Activated CD4-positive, alpha-beta T cell treated with anti-CD3 and anti-CD28 coated beads for 36 hours (primary cell): ENCODE data around the gene ORC1. TPM values are rescaled to one million over a fixed set of nuclear protein-coding genes. Genes with fewer than 3 reads are reported as not detected.

ENCODE experiments used
- ATAC-seq: fragments of 200-7000 bp; cut with Tn5 transposase; one replicate; pipeline ENCODE4 v1.10.0; 2021; ENCODE audit warnings: mild to moderate bottlenecking, moderate library complexity
- CTCF ChIA-PET: fragments of 350-600 bp; sonication (Branson Sonifier 250); formaldehyde crosslinking; loops from one replicate; lab custom pipeline; 2021; ENCODE audit warnings: antibody characterized with exemption; lab: Charles Lee
- POLR2A ChIA-PET: fragments of 350-600 bp; sonication (Branson Sonifier 250); formaldehyde crosslinking; loops from one replicate; lab custom pipeline; 2021; ENCODE audit warnings: antibody characterized with exemption, inconsistent platforms; lab: Charles Lee
- DNase-seq: peaks from one replicate; pipeline ENCODE4 v3.0.0-alpha.2; 2020
- H3K27ac Mint-ChIP-seq: one replicate; pipeline ENCODE4 v1.8.0; 2021; ENCODE audit warnings: mixed read lengths
- H3K27me3 Mint-ChIP-seq: one replicate; pipeline ENCODE4 v1.8.0; 2021; ENCODE audit warnings: mixed read lengths
- H3K36me3 Mint-ChIP-seq: one replicate; pipeline ENCODE4 v1.8.0; 2021; ENCODE audit warnings: low read depth, mixed read lengths
- H3K4me1 Mint-ChIP-seq: one replicate; pipeline ENCODE4 v1.8.0; 2021; ENCODE audit warnings: mixed read lengths
- H3K4me3 Mint-ChIP-seq: one replicate; pipeline ENCODE4 v1.8.0; 2021; ENCODE audit warnings: mild to moderate bottlenecking, moderate library complexity, mixed read lengths
- H3K9me3 Mint-ChIP-seq: one replicate; pipeline ENCODE4 v1.8.0; 2021; ENCODE audit warnings: low read depth, mixed read lengths
- intact Hi-C, 2 experiments: fragments of 100-400 bp; cut with DNase I in 1 of 2; cut with micrococcal nuclease in 1 of 2; formaldehyde crosslinking; loops; one replicate each; pipeline versions ENCODE4 v1.14.2 to v1.15.1; 2022 to 2024; cut with DNase I, micrococcal nuclease
- total RNA-seq, 2 experiments: library from RNA; stranded (reverse); gene quantifications; one replicate each; pipeline ENCODE4 v1.2.3, GENCODE V29; 2021

ORC1 gene
- 10 to 100 TPM; 51.0 to 57.9 TPM for total RNA-seq

DNA sequence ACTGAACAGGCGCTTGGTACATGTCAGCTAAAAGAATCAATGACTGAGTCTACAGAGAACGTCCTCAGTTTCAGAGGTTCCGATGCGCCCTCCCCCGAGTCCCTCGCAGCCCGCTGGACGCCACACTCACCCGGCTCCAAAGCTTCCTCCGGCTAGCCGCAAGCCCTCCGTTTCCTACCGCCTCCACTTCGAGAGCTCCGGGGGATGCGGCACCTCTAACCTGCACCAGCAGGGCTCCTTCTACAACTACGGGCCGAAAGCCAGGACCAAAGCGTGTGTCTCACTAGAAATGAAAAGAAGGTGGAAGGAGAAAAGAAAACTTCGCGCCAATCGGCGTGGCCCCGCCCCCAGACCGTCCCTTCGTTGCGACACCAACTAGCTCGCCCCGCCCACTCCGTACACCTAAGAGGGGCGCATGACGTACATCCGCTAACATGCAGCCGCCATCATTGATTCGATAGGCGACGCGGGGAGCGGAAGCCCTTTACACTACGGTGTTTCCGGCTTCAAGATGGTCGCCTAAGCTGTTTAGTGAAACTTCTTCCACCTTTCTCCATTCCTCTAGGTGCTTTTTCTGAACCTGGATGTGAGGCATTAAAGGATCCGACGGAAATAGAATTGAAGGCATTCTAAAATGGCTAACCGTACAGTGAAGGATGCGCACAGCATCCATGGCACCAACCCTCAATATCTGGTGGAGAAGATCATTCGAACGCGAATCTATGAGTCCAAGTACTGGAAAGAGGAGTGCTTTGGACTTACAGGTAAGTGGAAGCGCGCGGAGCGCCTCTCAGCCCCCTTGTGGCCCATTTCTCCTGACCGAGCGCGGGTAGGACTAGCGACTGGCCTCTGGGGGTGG lies at the start of gene ORC1, which contains the start of gene PRPF38A:
ORC1 (minus strand) TSS at position 308 of the 859 bp plus-strand sequence. CDS start 2,200 bp downstream, outside the sequence.
PRPF38A (plus strand) TSS at position 487 of the 859 bp plus-strand sequence; CDS start at position 635, 148 bp downstream.
- Mint-ChIP-seq H3K9me3 (no peaks in the 10 kb centered on the region), H3K36me3 (peaks cover 61% of the 10 kb centered on the region), H3K27me3 (no peaks in the 10 kb centered on the region), H3K4me3 (peak within 1 kb of the TSS; percentile 98), H3K27ac (peak within 1 kb of the TSS; percentile 99), H3K4me1 (peaks cover 45% of the 10 kb centered on the region)
- DNase-seq (peak; percentile 99), ATAC-seq (peak; percentile 92)
- ChIA-PET POLR2A (interaction anchor here (0.5 to 2.7 kb wide), 17 partner anchors 11 to 784 kb away, joined by 3 to 18 read pairs (median 3); partner anchors contain the start of genes CC2D1B, SHISAL2A, TUT4 and TXNDC12), CTCF (interaction anchor here (0.5 to 2.1 kb wide), 13 partner anchors 10 to 769 kb away, joined by 3 to 13 read pairs (median 5); partner anchors contain the start of gene CC2D1B)
- intact Hi-C loops = loop anchor here (1.0 to 10.0 kb wide), 23 partner anchors 18 to 1649 kb away; partner anchors contain the start of genes BTF3L4 (in 2 of the 2), CC2D1B (in 2 of the 2), TUT4 (in 2 of the 2) and COA7 (in 1 of the 2)

- CTCF ChIA-PET = interaction anchor here (0.6 kb wide), 1 partner anchor 155 kb away, joined by 3 read pairs; no protein-coding TSS in a partner anchor
These were observed 40.2 kb upstream of the ORC1 start for GRCh38 chr1:52444463-52444862.

GRCh38 chr1:52439976-52440375 lies 35.8 kb upstream of the ORC1 start:
- Mint-ChIP-seq H3K27ac (no peak overlapping the region), H3K27me3 (no peaks in the 10 kb centered on the region)
- intact Hi-C loops = no loop called here

More at GRCh38 chr1:52444463-52444862, 40.2 kb upstream of the ORC1 start:
- POLR2A ChIA-PET = no interaction called here
- Mint-ChIP-seq H3K4me1 (no peaks in the 10 kb centered on the region), H3K9me3 (no peaks in the 10 kb centered on the region), H3K27me3 (no peaks in the 10 kb centered on the region), H3K27ac (no peak overlapping the region), H3K36me3 (peaks cover 24% of the 10 kb centered on the region), H3K4me3 (no peak overlapping the region)
- DNase-seq (no peak), ATAC-seq (no peak)
- intact Hi-C loops = no loop called here

DNA sequence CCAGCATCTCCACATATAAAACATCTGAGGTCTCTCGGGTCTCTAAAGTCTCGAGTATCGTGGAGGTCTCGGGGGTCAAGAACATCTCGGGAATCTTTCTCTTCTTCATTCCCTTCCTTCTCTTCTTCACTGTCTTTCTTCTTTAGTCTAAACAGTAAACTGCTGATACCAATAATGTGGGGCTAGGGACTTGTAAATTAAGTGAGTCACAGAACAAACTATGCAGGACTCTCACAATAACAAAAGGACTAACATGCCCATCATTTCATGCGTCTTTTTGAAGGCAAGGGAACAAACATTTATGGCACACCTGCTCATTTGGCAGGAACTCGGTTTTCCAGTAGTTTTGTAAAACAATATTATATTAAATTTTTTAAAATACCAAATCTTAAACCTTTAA lies 32.6 kb upstream of the ORC1 start:
- Mint-ChIP-seq H3K9me3 (no peaks in the 10 kb centered on the region), H3K36me3 (peaks cover 30% of the 10 kb centered on the region), H3K4me3 (no peak overlapping the region), H3K27me3 (no peaks in the 10 kb centered on the region), H3K27ac (no peak overlapping the region), H3K4me1 (no peaks in the 10 kb centered on the region)
- no peak for ATAC-seq
- intact Hi-C loops = no loop called here
- POLR2A ChIA-PET = interaction anchor here (0.6 kb wide), 1 partner anchor 249 kb away, joined by 4 read pairs; no protein-coding TSS in a partner anchor
- CTCF ChIA-PET = no interaction called here
- no peak for DNase-seq

More at GRCh38 chr1:52439976-52440375, 35.8 kb upstream of the ORC1 start:
- no peak for ATAC-seq
- Mint-ChIP-seq H3K4me1 (no peaks in the 10 kb centered on the region), H3K9me3 (no peaks in the 10 kb centered on the region), H3K4me3 (no peak overlapping the region), H3K36me3 (peaks cover 22% of the 10 kb centered on the region)
- ChIA-PET POLR2A (no interaction called here), CTCF (interaction anchor here (1.5 kb wide), 1 partner anchor 35 kb away, joined by 3 read pairs; no protein-coding TSS in a partner anchor)
- DNase-seq = no peak

DNA sequence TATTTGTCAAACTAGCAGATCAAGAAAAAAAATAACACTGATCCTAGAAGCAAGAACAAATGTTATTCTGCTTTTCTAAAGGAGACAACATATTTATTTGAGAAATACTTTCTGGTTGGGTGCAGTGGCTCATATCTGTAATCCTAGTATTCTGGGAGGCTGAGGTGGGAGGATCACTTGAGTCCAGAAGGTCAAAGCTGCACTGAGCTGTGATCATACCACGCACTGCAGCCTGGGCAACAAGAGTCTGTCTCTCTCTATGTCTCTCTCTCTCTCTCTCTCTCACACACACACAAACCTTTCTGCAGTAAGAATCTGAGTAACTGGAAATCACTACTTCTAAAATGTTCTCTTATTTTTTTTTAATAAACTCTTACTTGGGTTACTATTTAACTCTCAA lies 31.4 kb upstream of the ORC1 start:
- DNase-seq (no peak), ATAC-seq (no peak)
- Mint-ChIP-seq H3K4me3 (no peak overlapping the region), H3K36me3 (peaks cover 34% of the 10 kb centered on the region), H3K27ac (no peak overlapping the region), H3K27me3 (no peaks in the 10 kb centered on the region), H3K9me3 (no peaks in the 10 kb centered on the region), H3K4me1 (no peaks in the 10 kb centered on the region)
- intact Hi-C loops = no loop called here
- ChIA-PET CTCF (interaction anchor here (0.7 to 1.7 kb wide), 2 partner anchors 9 to 198 kb away, joined by 3 to 4 read pairs; no protein-coding TSS in a partner anchor), POLR2A (no interaction called here)

GRCh38 chr1:52435211-52435610 lies 31.0 kb upstream of the ORC1 start:
- H3K4me1 Mint-ChIP-seq = no peaks in the 10 kb centered on the region
- H3K4me3 Mint-ChIP-seq = no peak overlapping the region
- peaks cover 35% of the 10 kb centered on the region for H3K36me3 Mint-ChIP-seq
- CTCF ChIA-PET = interaction anchor here (0.7 to 1.7 kb wide), 2 partner anchors 9 to 198 kb away, joined by 3 to 4 read pairs; no protein-coding TSS in a partner anchor
- intact Hi-C loops = no loop called here
- ATAC-seq = no peak
- POLR2A ChIA-PET = interaction anchor here (0.5 kb wide), 1 partner anchor 16 kb away, joined by 4 read pairs; no protein-coding TSS in a partner anchor
- no peaks in the 10 kb centered on the region for H3K9me3 Mint-ChIP-seq
- DNase-seq = no peak
- no peak overlapping the region for H3K27ac Mint-ChIP-seq
- no peaks in the 10 kb centered on the region for H3K27me3 Mint-ChIP-seq

DNA sequence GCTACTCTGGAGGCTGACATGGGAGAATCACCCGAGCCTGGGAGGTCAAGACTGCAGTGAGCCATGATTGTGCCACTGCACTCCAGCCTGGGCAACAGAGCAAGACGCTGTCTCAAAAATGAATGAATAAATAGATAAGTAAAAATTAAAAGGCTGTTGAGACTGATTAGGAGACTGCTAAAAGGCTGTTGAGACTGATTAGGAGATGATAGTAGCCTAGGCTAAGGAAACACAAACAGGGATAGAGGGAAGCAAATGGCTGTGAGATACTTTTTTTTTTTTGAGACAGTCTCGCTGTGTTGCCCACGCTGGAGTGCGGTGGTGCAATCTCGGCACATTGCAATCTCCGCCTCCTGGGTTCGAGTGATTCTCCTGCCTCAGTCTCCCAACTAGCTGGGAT lies 28.6 kb upstream of the ORC1 start:
- ATAC-seq (no peak), DNase-seq (no peak)
- Mint-ChIP-seq H3K27ac (no peak overlapping the region), H3K4me3 (no peak overlapping the region), H3K4me1 (no peaks in the 10 kb centered on the region), H3K27me3 (no peaks in the 10 kb centered on the region), H3K36me3 (peaks cover 33% of the 10 kb centered on the region), H3K9me3 (no peaks in the 10 kb centered on the region)
- ChIA-PET CTCF (interaction anchor here (0.6 kb wide), 1 partner anchor 231 kb away, joined by 4 read pairs; no protein-coding TSS in a partner anchor), POLR2A (no interaction called here)
- intact Hi-C loops = no loop called here

- H3K4me3 Mint-ChIP-seq = no peak overlapping the region
- ATAC-seq (no peak), DNase-seq (no peak)
- ChIA-PET POLR2A (interaction anchor here (1.5 kb wide), 1 partner anchor 18 kb away, joined by 3 read pairs; no protein-coding TSS in a partner anchor), CTCF (interaction anchor here (1.1 to 2.5 kb wide), 3 partner anchors 8 to 23 kb away, joined by 3 to 6 read pairs (median 4); partner anchors contain the start of genes ORC1 and PRPF38A)
- peaks cover 37% of the 10 kb centered on the region for H3K36me3 Mint-ChIP-seq
- H3K27me3 Mint-ChIP-seq = no peaks in the 10 kb centered on the region
- peaks cover 37% of the 10 kb centered on the region for H3K4me1 Mint-ChIP-seq
- intact Hi-C loops = no loop called here
- H3K9me3 Mint-ChIP-seq = no peaks in the 10 kb centered on the region
- H3K27ac Mint-ChIP-seq = no peak overlapping the region
These were observed 22.9 kb upstream of the ORC1 start for GRCh38 chr1:52427152-52427551.

GRCh38 chr1:52426371-52426770 lies 22.1 kb upstream of the ORC1 start:
- Mint-ChIP-seq H3K4me1 (peaks cover 37% of the 10 kb centered on the region), H3K4me3 (no peak overlapping the region), H3K27ac (peak overlapping the region; percentile 81), H3K27me3 (no peaks in the 10 kb centered on the region), H3K9me3 (no peaks in the 10 kb centered on the region), H3K36me3 (peaks cover 38% of the 10 kb centered on the region)
- POLR2A ChIA-PET = interaction anchor here (0.7 to 1.5 kb wide), 2 partner anchors 18 to 237 kb away, joined by 3 to 7 read pairs; no protein-coding TSS in a partner anchor
- ATAC-seq (no peak), DNase-seq (no peak)
- intact Hi-C loops = no loop called here
- CTCF ChIA-PET = interaction anchor here (1.4 to 2.5 kb wide), 2 partner anchors 9 to 22 kb away, joined by 4 to 6 read pairs; partner anchors contain the start of genes ORC1 and PRPF38A

- no peak for DNase-seq
- no peak overlapping the region for H3K4me3 Mint-ChIP-seq
- peaks cover 40% of the 10 kb centered on the region for H3K4me1 Mint-ChIP-seq
- no peak for ATAC-seq
- CTCF ChIA-PET = interaction anchor here (1.4 to 1.6 kb wide), 2 partner anchors 19 to 243 kb away, joined by 3 to 9 read pairs; no protein-coding TSS in a partner anchor
- no peaks in the 10 kb centered on the region for H3K9me3 Mint-ChIP-seq
- H3K36me3 Mint-ChIP-seq = peaks cover 37% of the 10 kb centered on the region
- H3K27ac Mint-ChIP-seq = peak overlapping the region; percentile 73
- no peaks in the 10 kb centered on the region for H3K27me3 Mint-ChIP-seq
- intact Hi-C loops = loop anchor here in 1 of 2 experiments (2.0 to 5.0 kb wide), 2 partner anchors 128 to 262 kb away; partner anchors contain the start of gene TUT4
- POLR2A ChIA-PET = interaction anchor here (0.6 to 1.2 kb wide), 2 partner anchors 21 to 124 kb away, joined by 3 read pairs; partner anchors contain the start of genes ORC1 and PRPF38A
These were observed 20.6 kb upstream of the ORC1 start for GRCh38 chr1:52424813-52425212.
